Loucy (cell line): Measurements from ENCODE around the gene TBC1D2B.
"Not testable (repeated sequence)": the region's sequence is repeated elsewhere in the genome, so short reads cannot be mapped to it uniquely, and the experiment has no call there.

Experiments used
- CTCF ChIP-seq: fragments of 200-600 bp; sonication (generic); conservative IDR thresholded peaks from 2 replicates; pipeline ENCODE4 v1.5.1; 2014; ENCODE audit warnings: mild to moderate bottlenecking, antibody characterized with exemption, low read length
- EZH2phosphoT487 ChIP-seq: fragments of 200-600 bp; IDR thresholded peaks from 2 replicates; pipeline ENCODE4 v1.6.1; 2018; ENCODE audit warnings: antibody characterized with exemption, mild to moderate bottlenecking, moderate library complexity, borderline replicate concordance

- TF ChIP-seq CTCF, EZH2phosphoT487: not testable (repeated sequence)
These were observed 127.0 kb downstream of the TBC1D2B start for GRCh38 chr15:77950470-77950869.
